GM12874 (cell line): ENCODE measurements around the gene PNPLA1.

Experiments
- CTCF ChIP-seq: IDR thresholded peaks from 2 replicates; pipeline ENCODE4 v1.5.1; 2011; ENCODE audit warnings: low read depth, mild to moderate bottlenecking, control low read depth, low read length, moderate library complexity; ENCODE audit not compliant: insufficient read depth

The PNPLA1 gene

GRCh38 chr6:36324715-36325114, 54.9 kb downstream of the PNPLA1 start:
- no peak for TF ChIP-seq CTCF

- no peak for TF ChIP-seq CTCF
Measured at GRCh38 chr6:36326356-36326995, 56.6 kb downstream of the PNPLA1 start.

- no peak for TF ChIP-seq CTCF
Measured at GRCh38 chr6:36327226-36327918, 57.5 kb downstream of the PNPLA1 start.

GRCh38 chr6:36327919-36328236, 58.0 kb downstream of the PNPLA1 start:
- TF ChIP-seq CTCF, result no peak

GRCh38 chr6:36328600-36328999, 58.7 kb downstream of the PNPLA1 start:
- TF ChIP-seq CTCF, result no peak

GRCh38 chr6:36329798-36330291, 60.0 kb downstream of the PNPLA1 start:
- TF ChIP-seq CTCF, result no peak

GRCh38 chr6:36330366-36330765, 60.5 kb downstream of the PNPLA1 start:
- no peak for TF ChIP-seq CTCF
